SK-N-SH (cell line): ENCODE data around the gene SH3RF2. TPM values are rescaled to one million over a fixed set of nuclear protein-coding genes. Genes with fewer than 3 reads are reported as not detected.

Source experiments
- CTCF ChIA-PET: fragments of 300-600, 350-600 bp; formaldehyde crosslinking; extraction: SDS; loops from one replicate; lab custom pipeline; 2021; lab: Yijun Ruan, JAX
- POLR2A ChIA-PET: fragments of 350-600 bp; sonication (Branson Sonifier 250); formaldehyde crosslinking; extraction: SDS; loops from one replicate; lab custom pipeline; 2020; ENCODE audit warnings: antibody characterized with exemption, inconsistent platforms; lab: Yijun Ruan, JAX
- DNase-seq: peaks from one replicate; pipeline ENCODE4 v3.0.0; 2012
- H2AFZ ChIP-seq: fragments of 200-600 bp; sonication (generic); 2 replicates; pipeline ENCODE4 v1.8.1; 2016; ENCODE audit warnings: antibody characterized with exemption, mild to moderate bottlenecking, low read depth
- H3F3A ChIP-seq: fragments of 200-600 bp; sonication (generic); replicated peaks from 2 replicates; pipeline ENCODE3; 2016; ENCODE audit warnings: antibody characterized with exemption, mild to moderate bottlenecking; ENCODE audit not compliant: insufficient read depth
- H3K27ac ChIP-seq, 2 experiments: fragments of 200-500 bp in 1 of 2; fragments of 200-600 bp in 1 of 2; sonication (Bioruptor generic) in 1 of 2; sonication (generic), shearing (Covaris generic) in 1 of 2; 2 replicates each; pipeline versions ENCODE4 v1.5.1 to v1.6.1; 2014 to 2016; ENCODE audit warnings: low read depth in 2 of 2, inconsistent platforms in 1 of 2, low read length in 1 of 2, mild to moderate bottlenecking in 1 of 2, mixed read lengths in 1 of 2
- H3K27me3 ChIP-seq: fragments of 200-600 bp; sonication (generic), shearing (Covaris generic); 2 replicates; pipeline ENCODE4 v1.6.1; 2016; ENCODE audit warnings: mixed run types; ENCODE audit not compliant: insufficient read depth
- H3K36me3 ChIP-seq, 2 experiments: fragments of 200-500 bp in 1 of 2; fragments of 200-600 bp in 1 of 2; sonication (Bioruptor generic) in 1 of 2; sonication (generic) in 1 of 2; replicated peaks in 1 of 2; 2 replicates each; pipeline versions ENCODE3 to v1.5.1; 2014 to 2016; ENCODE audit warnings: low read length in 1 of 2, mild to moderate bottlenecking in 1 of 2; ENCODE audit not compliant: insufficient read depth in 2 of 2, control insufficient read depth in 1 of 2
- H3K4me1 ChIP-seq, 2 experiments: fragments of 200-500 bp in 1 of 2; fragments of 200-600 bp in 1 of 2; sonication (Bioruptor generic) in 1 of 2; sonication (generic), shearing (Covaris generic) in 1 of 2; 2 replicates each; pipeline versions ENCODE4 v1.5.1 to v1.6.1; 2014 to 2016; ENCODE audit warnings: low read depth in 1 of 2, low read length in 1 of 2, mixed run types in 1 of 2; ENCODE audit not compliant: insufficient read depth in 2 of 2, control insufficient read depth in 1 of 2
- H3K4me2 ChIP-seq: fragments of 200-600 bp; sonication (generic), shearing (Covaris generic); 2 replicates; pipeline ENCODE4 v1.6.1; 2017; ENCODE audit warnings: mixed run types
- H3K4me3 ChIP-seq, 2 experiments: fragments of 200-500 bp in 1 of 2; fragments of 200-600 bp in 1 of 2; sonication (Bioruptor generic) in 1 of 2; sonication (generic), shearing (Covaris generic) in 1 of 2; 2 replicates each; pipeline versions ENCODE4 v1.5.1 to v1.8.1; 2014 to 2016; ENCODE audit warnings: low read depth in 2 of 2, inconsistent platforms in 1 of 2, low read length in 1 of 2, mild to moderate bottlenecking in 1 of 2, mixed read lengths in 1 of 2, moderate library complexity in 1 of 2
- H3K79me2 ChIP-seq: fragments of 200-600 bp; sonication (generic); 2 replicates; pipeline ENCODE4 v1.8.1; 2017; ENCODE audit warnings: mild to moderate bottlenecking; ENCODE audit not compliant: insufficient read depth
- H3K9ac ChIP-seq: fragments of 200-600 bp; sonication (generic); 2 replicates; pipeline ENCODE4 v1.6.1; 2017; ENCODE audit warnings: mixed run types
- H3K9me2 ChIP-seq: fragments of 200-600 bp; sonication (generic); 2 replicates; pipeline ENCODE4 v1.6.1; 2017; ENCODE audit warnings: mixed run types
- H3K9me3 ChIP-seq: fragments of 200-600 bp; sonication (generic); 2 replicates; pipeline ENCODE4 v1.6.1; 2017; ENCODE audit warnings: mixed run types, mild to moderate bottlenecking, moderate library complexity
- H4K20me1 ChIP-seq: fragments of 200-600 bp; sonication (generic); 2 replicates; pipeline ENCODE4 v1.6.1; 2017; ENCODE audit warnings: mild to moderate bottlenecking, mixed run types; ENCODE audit not compliant: insufficient read depth
- ELF1 ChIP-seq: IDR thresholded peaks from 2 replicates; pipeline ENCODE4 v1.4.0; 2012
- GATA2 ChIP-seq: sonication (generic); formaldehyde crosslinking; IDR thresholded peaks from 2 replicates; pipeline ENCODE4 v1.5.0; 2020; ENCODE audit warnings: mild to moderate bottlenecking, missing genetic modification reagents
- MEF2A ChIP-seq: IDR thresholded peaks from 2 replicates; pipeline ENCODE4 v1.4.0; 2012; ENCODE audit warnings: low read depth, borderline replicate concordance
- NFIC ChIP-seq: IDR thresholded peaks from 2 replicates; pipeline ENCODE4 v1.4.0; 2012; ENCODE audit warnings: borderline replicate concordance
- RAD21 ChIP-seq: IDR thresholded peaks from 2 replicates; pipeline ENCODE4 v1.6.1; 2012; ENCODE audit warnings: mild to moderate bottlenecking, low read length
- SIN3A ChIP-seq: IDR thresholded peaks from 2 replicates; pipeline ENCODE4 v1.6.1; 2012; ENCODE audit warnings: low read depth, mild to moderate bottlenecking, low read length, moderate library complexity, borderline replicate concordance
- SMC3 ChIP-seq: IDR thresholded peaks from 2 replicates; pipeline ENCODE4 v1.6.1; 2012; ENCODE audit warnings: low read depth, low read length, improper control_type of control experiment
- YY1 ChIP-seq: IDR thresholded peaks from 2 replicates; pipeline ENCODE4 v1.4.0; 2012; ENCODE audit warnings: low read depth, mild to moderate bottlenecking
- WGBS: methylation state at CpG from one replicate; pipeline ENCODE4 v1.1.6; 2017; ENCODE audit warnings: low lambda C conversion rate; 5-methylcytosine and 5-hydroxymethylcytosine counted together
- polyA plus RNA-seq, 3 experiments: library from polyadenylated mRNA; depleted of rRNA; stranded (reverse); fragments of >200 nt; gene quantifications; 2 replicates each; pipeline ENCODE4 v1.2.3, GENCODE V29; 2012
- TF ChIP-seq, protein P1 (sequence below): fragments of 150-350 bp; IDR thresholded peaks from 2 replicates; pipeline ENCODE4 v1.6.1; 2017; ENCODE audit warnings: antibody characterized with exemption, low read length, low read depth, borderline replicate concordance
- TF ChIP-seq, protein P2 (sequence below): fragments of 200-600 bp; sonication (generic); IDR thresholded peaks from 2 replicates; pipeline ENCODE4 v1.6.1; 2017; ENCODE audit warnings: antibody characterized with exemption, mild to moderate bottlenecking, moderate library complexity

Gene SH3RF2
- polyA plus RNA-seq, 1 of the 3 experiments (the other 2 are of a cell fraction), result 0.87 TPM

DNA sequence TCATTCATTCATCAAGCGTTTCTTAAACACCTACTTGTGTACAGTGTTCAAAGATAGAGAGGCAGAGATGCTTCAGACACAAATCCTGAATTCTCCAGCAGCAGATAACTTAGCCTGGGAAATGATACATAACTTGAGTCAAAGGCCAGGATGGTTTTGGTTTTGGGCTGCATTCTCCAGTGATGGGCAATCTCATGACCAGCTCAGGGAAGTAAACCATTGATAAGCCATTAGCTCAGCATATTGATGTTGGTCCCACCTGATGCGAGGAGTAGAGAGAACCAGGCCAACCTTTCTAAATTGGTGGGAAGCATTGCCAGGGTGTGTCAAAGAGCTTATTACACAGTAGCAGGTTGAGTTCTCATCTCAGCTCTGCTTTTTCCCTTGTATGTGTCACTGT is 53.0 kb downstream of the SH3RF2 start:
- TF ChIP-seq YY1, result no peak
- TF ChIP-seq ELF1, result no peak
- no peak for TF ChIP-seq GATA2 (CRISPR knock-in tag)
- no peak for TF ChIP-seq RAD21
- TF ChIP-seq SMC3, result no peak
- TF ChIP-seq MEF2A, result no peak
- TF ChIP-seq SIN3A, result no peak
- TF ChIP-seq, protein P1, sequence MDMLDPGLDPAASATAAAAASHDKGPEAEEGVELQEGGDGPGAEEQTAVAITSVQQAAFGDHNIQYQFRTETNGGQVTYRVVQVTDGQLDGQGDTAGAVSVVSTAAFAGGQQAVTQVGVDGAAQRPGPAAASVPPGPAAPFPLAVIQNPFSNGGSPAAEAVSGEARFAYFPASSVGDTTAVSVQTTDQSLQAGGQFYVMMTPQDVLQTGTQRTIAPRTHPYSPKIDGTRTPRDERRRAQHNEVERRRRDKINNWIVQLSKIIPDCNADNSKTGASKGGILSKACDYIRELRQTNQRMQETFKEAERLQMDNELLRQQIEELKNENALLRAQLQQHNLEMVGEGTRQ, result no peak
- no peak for TF ChIP-seq NFIC
- Histone ChIP-seq H3K4me2 (no peak overlapping the region), H3K79me2 (no peaks in the 10 kb centered on the region), H3K9ac (no peak overlapping the region), H3K9me3 (no peaks in the 10 kb centered on the region), H3K4me1 (peaks cover 0 to 14% of the 10 kb centered on the region in 2 experiments; a peak in 1 of 4 replicates), H4K20me1 (no peaks in the 10 kb centered on the region), H2AFZ (no peak overlapping the region), H3F3A (no peaks in the 10 kb centered on the region), H3K4me3 (no peak overlapping the region), H3K27me3 (no peaks in the 10 kb centered on the region), H3K27ac (no peak overlapping the region), H3K9me2 (no peaks in the 10 kb centered on the region), H3K36me3 (no peaks in the 10 kb centered on the region)
- POLR2A ChIA-PET, result no interaction called here
- no peak for DNase-seq
- 83% methylated on average over 2 of the region's 2 CpGs for WGBS
- CTCF ChIA-PET, result interaction anchor here (0.6 kb wide), 1 partner anchor 10 kb away, joined by 3 read pairs; no protein-coding TSS in a partner anchor

DNA sequence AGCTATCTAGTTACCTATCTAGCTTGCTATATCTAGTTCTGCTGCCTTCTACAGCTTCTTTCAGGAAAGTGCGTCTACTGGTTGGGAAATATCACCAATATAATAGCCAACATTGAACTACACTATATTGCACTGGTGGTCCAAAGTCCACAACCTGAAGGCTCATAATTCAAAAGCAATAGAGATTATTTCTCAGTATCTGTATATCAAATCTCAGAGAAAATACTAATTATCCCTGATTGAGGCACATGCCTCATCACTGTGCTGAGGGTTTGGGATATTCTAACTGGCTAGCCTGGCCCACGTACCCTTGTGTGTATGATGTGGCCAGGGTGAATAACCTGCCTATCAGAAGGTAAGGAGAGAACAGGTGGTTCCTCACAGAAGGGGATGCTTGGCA is 53.8 kb downstream of the SH3RF2 start:
- Histone ChIP-seq H3K9me2 (no peaks in the 10 kb centered on the region), H2AFZ (no peak overlapping the region), H3K4me3 (no peak overlapping the region), H3K27me3 (no peaks in the 10 kb centered on the region), H3K27ac (no peak overlapping the region), H3K4me2 (no peak overlapping the region), H3K9ac (no peak overlapping the region), H3K4me1 (peaks cover 0 to 14% of the 10 kb centered on the region in 2 experiments; a peak in 1 of 4 replicates), H3K79me2 (no peaks in the 10 kb centered on the region), H3K36me3 (no peaks in the 10 kb centered on the region), H3K9me3 (no peaks in the 10 kb centered on the region), H3F3A (no peaks in the 10 kb centered on the region), H4K20me1 (no peaks in the 10 kb centered on the region)
- DNase-seq, result no peak
- 77% methylated on average over 2 of the region's 2 CpGs for WGBS
- ChIA-PET CTCF (interaction anchor here (0.6 kb wide), 1 partner anchor 9 kb away, joined by 3 read pairs; no protein-coding TSS in a partner anchor), POLR2A (no interaction called here)
- TF ChIP-seq, protein P2, sequence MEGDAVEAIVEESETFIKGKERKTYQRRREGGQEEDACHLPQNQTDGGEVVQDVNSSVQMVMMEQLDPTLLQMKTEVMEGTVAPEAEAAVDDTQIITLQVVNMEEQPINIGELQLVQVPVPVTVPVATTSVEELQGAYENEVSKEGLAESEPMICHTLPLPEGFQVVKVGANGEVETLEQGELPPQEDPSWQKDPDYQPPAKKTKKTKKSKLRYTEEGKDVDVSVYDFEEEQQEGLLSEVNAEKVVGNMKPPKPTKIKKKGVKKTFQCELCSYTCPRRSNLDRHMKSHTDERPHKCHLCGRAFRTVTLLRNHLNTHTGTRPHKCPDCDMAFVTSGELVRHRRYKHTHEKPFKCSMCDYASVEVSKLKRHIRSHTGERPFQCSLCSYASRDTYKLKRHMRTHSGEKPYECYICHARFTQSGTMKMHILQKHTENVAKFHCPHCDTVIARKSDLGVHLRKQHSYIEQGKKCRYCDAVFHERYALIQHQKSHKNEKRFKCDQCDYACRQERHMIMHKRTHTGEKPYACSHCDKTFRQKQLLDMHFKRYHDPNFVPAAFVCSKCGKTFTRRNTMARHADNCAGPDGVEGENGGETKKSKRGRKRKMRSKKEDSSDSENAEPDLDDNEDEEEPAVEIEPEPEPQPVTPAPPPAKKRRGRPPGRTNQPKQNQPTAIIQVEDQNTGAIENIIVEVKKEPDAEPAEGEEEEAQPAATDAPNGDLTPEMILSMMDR, result no peak
